RWPE1 (cell line): ENCODE measurements around the gene ADARB1.

ENCODE experiments used
- CTCF ChIA-PET: fragments of 350-600 bp; sonication (Branson Sonifier 250); formaldehyde crosslinking; extraction: SDS; loops from one replicate; lab custom pipeline; 2021; lab: Yijun Ruan, JAX
- POLR2A ChIA-PET: fragments of 400-600 bp; formaldehyde crosslinking; extraction: SDS; loops from one replicate; lab custom pipeline; 2020; ENCODE audit warnings: antibody characterized with exemption; ENCODE audit not compliant: low non-redundant PET; lab: Yijun Ruan, JAX
- DNase-seq: peaks from one replicate; pipeline ENCODE4 v3.0.0; 2012; ENCODE audit warnings: low spot score
- H3K27ac ChIP-seq: fragments of 450-650 bp; 2 replicates; pipeline ENCODE4 v1.5.1; 2017
- TF ChIP-seq, protein P1 (sequence below): fragments of 450-650 bp; conservative IDR thresholded peaks from 2 replicates; pipeline ENCODE4 v1.5.1; 2017; ENCODE audit warnings: low read depth, mild to moderate bottlenecking

Gene ADARB1

DNA sequence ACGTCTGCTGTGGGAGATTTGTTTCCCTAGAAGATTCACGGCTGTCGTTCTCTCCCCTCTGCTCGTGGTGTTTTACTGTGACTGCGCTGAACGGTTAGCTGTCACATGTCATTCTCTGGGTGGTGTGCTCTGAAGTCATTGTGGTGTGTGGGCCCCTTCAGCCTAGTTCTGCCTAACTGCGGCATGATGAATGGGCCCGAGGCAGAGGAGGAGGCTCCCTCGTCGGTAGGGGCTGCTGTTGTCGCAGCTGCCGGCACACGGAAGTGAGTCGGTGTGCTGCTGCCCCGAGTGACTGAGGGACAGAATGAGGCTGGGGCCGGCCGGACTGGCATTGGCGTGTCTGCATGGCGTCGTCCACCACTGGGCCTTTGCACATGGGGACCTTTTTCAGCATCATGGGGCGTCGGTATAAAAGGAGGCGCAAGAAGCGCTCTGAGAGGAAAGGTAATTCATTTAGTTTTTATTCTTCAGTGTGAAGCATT is 77.9 kb downstream of the ADARB1 start:
- DNase-seq = no peak
- no peak overlapping the region for H3K27ac ChIP-seq

DNA sequence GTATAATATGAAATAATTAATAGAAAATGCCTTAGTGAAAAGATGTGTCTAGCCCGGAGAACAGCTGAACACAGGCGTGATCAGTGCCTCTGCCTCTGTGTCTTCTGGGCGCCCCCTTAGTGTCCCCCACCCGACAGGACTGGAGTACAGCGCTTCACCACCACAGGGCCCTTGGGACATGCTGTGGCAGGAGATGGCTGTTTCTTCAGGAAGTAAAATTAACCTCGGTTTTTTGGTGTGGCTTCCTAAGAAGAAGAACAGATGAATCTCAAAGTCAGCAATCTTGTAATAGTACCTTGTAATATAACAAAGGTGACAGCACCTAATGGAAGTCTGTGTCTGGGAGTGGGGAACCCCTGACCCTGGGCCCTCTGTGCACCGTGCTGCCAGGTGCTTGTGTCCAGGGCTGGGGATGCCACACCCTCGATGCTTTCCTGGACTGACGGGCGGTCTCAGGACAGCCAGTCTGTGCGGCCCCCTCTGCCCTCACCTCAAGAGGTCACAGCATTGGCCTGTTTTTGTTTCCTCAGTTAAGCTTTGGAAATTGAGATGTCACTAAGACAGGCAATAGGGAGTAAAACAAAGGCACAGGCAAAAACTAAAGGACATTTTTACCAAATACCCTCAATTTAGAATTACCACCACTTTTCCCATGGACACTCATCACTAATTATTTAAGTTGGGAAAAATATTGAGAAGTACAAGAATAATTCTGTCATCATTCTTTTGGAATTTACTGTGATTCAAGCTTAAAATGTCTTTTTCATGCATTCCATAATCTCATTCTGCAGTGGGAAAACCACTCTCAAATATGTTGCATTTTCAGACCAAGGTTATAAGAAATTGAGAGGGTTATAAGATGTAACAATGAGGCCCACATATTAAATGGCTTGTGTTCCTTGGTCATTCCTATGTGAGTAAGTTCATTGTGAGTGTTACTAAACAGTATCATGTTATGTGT is 79.3 kb downstream of the ADARB1 start:
- POLR2A ChIA-PET = no interaction called here
- TF ChIP-seq, protein P1, sequence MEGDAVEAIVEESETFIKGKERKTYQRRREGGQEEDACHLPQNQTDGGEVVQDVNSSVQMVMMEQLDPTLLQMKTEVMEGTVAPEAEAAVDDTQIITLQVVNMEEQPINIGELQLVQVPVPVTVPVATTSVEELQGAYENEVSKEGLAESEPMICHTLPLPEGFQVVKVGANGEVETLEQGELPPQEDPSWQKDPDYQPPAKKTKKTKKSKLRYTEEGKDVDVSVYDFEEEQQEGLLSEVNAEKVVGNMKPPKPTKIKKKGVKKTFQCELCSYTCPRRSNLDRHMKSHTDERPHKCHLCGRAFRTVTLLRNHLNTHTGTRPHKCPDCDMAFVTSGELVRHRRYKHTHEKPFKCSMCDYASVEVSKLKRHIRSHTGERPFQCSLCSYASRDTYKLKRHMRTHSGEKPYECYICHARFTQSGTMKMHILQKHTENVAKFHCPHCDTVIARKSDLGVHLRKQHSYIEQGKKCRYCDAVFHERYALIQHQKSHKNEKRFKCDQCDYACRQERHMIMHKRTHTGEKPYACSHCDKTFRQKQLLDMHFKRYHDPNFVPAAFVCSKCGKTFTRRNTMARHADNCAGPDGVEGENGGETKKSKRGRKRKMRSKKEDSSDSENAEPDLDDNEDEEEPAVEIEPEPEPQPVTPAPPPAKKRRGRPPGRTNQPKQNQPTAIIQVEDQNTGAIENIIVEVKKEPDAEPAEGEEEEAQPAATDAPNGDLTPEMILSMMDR = no peak
- H3K27ac ChIP-seq = no peak overlapping the region
- CTCF ChIA-PET = interaction anchor here (0.9 kb wide), 1 partner anchor 13 kb away, joined by 5 read pairs; no protein-coding TSS in a partner anchor
- no peak for DNase-seq

More for the DNA sequence above, 77.9 kb downstream of the ADARB1 start:
- ChIA-PET POLR2A (no interaction called here), CTCF (interaction anchor here (1.2 to 1.4 kb wide), 2 partner anchors 12 to 15 kb away, joined by 3 to 8 read pairs; no protein-coding TSS in a partner anchor)
- TF ChIP-seq, protein P1 = no peak

DNA sequence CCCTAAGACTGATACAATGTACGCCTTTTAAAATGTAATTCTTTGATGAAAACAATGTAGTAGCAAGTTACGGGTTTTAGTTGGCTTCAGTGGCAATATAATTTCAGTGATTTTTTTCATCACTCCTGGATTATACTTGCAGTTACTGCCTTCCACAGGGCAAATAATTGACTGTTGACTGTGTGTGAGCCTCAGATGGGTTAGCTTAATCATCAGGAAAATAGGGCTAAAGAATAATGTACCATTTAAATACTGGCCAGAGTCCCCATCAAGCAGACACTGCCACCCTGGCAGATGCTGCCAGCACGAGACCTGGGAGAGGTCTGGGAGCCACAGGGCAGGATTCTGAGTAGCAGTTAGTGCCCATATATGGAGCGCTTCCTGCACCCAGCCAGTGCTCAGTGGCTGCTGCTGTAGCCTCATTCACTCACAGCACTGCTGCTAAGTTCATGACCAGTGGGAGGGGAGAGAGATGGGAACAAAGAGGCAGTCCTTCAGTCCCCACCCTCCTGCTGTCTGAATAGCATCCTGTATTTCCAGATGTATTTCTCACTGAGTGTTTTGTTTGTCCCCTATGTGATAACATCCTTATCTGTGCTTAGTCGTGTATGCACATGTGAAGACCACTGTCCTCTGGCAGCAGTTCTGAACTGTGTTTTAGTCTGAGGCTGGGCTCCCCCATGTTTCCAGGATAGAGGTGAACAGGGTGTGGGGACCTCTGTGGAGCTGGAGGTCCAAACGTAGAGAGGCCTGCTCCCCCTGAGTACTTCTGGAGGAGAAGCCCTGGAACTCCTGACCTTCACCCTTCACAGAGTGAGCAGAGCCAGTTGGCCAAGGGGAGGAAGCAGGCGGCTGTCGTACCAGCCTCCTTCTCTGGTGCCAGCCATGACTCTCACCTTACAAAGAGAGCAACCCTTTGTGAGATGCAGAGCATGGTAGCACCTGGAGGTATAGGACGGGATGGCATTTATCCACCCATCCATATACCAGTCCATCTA is 80.4 kb downstream of the ADARB1 start:
- POLR2A ChIA-PET = no interaction called here
- no peak for DNase-seq
- TF ChIP-seq, protein P1 = no peak
- no peak overlapping the region for H3K27ac ChIP-seq
- CTCF ChIA-PET = interaction anchor here (0.7 kb wide), 1 partner anchor 16 kb away, joined by 3 read pairs; no protein-coding TSS in a partner anchor

DNA sequence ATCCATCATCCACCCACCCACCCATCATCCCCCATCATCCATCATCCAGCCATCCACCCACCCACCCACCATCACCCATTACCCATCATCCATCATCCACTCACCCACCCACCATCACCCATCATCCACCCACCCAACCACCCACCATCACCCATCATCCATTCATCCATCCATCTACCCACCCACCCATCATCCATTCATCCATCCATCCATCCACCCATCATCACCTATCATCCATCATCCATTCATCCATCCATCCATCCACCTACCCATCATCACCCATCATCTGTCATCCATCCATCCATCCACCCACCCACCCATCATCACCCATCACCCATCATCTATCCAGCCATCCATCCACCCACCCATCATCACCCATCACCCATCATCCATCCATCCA is 81.5 kb downstream of the ADARB1 start:
- TF ChIP-seq, protein P1 = no peak
- no peak overlapping the region for H3K27ac ChIP-seq
- POLR2A ChIA-PET = no interaction called here
- DNase-seq = no peak
- CTCF ChIA-PET = no interaction called here

DNA sequence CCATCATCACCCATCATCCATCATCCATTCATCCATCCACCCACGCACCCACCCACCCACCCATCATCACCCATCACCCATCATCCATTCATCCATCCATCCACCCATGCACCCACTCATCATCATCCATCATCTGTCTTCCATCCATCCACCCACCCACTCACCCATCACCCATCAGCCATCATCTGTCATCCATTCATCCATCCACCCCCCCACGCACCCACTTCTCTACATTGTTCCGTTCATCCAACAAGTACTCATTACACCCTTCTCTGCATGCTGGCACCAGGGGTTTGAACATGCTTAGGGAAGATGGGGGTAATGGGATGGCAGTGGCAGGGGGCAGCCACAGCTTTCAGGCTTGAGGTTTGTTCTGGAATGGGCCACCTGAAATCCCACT is 82.1 kb downstream of the ADARB1 start:
- TF ChIP-seq, protein P1 = no peak
- ChIA-PET CTCF (no interaction called here), POLR2A (no interaction called here)
- no peak for DNase-seq
- H3K27ac ChIP-seq = no peak overlapping the region
